ENCODE results near the gene FOSL1. TPM values are rescaled to one million over a fixed set of nuclear protein-coding genes. Genes with fewer than 3 reads are reported as not detected.

Gene FOSL1
- total RNA-seq, 3 donors from 2014 or later (not counting 1 experiment from before 2014, with no cell fraction given): 3.4 to 9.0 (median 6.8) TPM

DNA sequence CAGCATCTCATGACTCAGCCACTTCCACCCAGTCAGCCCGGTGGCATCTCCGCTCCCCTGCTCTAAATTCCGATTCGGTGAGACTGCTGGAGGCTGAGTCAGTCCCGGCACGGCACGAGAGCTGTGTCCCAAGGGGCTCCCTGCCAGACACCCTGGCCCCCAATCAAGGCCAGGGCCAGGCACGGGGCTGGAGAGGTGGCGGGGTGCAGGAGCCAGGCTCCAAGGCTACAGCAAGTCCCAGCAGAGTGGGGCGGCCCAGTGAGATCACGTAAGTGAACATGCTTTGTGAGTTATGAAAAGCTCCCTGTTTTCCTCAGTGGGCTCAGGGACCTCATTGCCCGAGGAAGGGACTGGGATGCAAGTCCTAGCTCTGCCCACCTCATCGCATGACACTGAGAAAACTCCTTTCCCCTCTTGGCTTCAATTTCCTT is 15.6 kb upstream of the FOSL1 start:
- H3K4me1 ChIP-seq (ENCODE audit: control insufficient read depth, insufficient read depth, low read length): peaks cover 47% of the 10 kb centered on the region
- H3K4me3 Mint-ChIP-seq: no peak overlapping the region
- no peak overlapping the region for H3K27ac ChIP-seq (ENCODE audit: low read length)
- no peaks in the 10 kb centered on the region for H3K27me3 Mint-ChIP-seq (ENCODE audit: low read depth in 2 of 2)
- no peaks in the 10 kb centered on the region for H3K27me3 ChIP-seq (ENCODE audit: control insufficient read depth, insufficient read depth, low read length)
- WGBS (ENCODE audit: insufficient coverage): 54% methylated on average over 13 of the region's 13 CpGs
- DNase-seq (no peak), ATAC-seq (no peak)
- H3K36me3 ChIP-seq (ENCODE audit: control insufficient read depth, insufficient read depth, low read length): peaks cover 8% of the 10 kb centered on the region
- H3K9me3 Mint-ChIP-seq: no peaks in the 10 kb centered on the region
- H3K4me1 Mint-ChIP-seq: peaks cover 24 to 41% of the 10 kb centered on the region in 2 donors
- no peak overlapping the region for H3K27ac Mint-ChIP-seq
- intact Hi-C loops (cut with micrococcal nuclease): loop anchor here (5.0 kb wide), 1 partner anchor 59 kb away; the partner anchor contains the start of gene CFL1
- H3K4me3 ChIP-seq (ENCODE audit: low read length): no peak overlapping the region
- no peaks in the 10 kb centered on the region for H3K36me3 Mint-ChIP-seq
- no peak for TF ChIP-seq CTCF (IDR thresholded peaks at IDR 0.05)
- H3K9me3 ChIP-seq (ENCODE audit: control insufficient read depth, insufficient read depth, low read length): no peaks in the 10 kb centered on the region

- DNase-seq: no peak
- Mint-ChIP-seq H3K27me3 (ENCODE audit: low read depth in 2 of 2) (no peaks in the 10 kb centered on the region), H3K36me3 (no peaks in the 10 kb centered on the region), H3K27ac (peak overlapping the region; percentile 43 to 65), H3K4me1 (peaks cover 18 to 36% of the 10 kb centered on the region in 2 donors), H3K4me3 (no peak overlapping the region), H3K9me3 (no peaks in the 10 kb centered on the region)
- peaks cover 41% of the 10 kb centered on the region for H3K4me1 ChIP-seq (ENCODE audit: control insufficient read depth, insufficient read depth, low read length)
- no peak overlapping the region for H3K4me3 ChIP-seq (ENCODE audit: low read length)
- WGBS (ENCODE audit: insufficient coverage): 66% methylated on average over 10 of the region's 10 CpGs
- no peaks in the 10 kb centered on the region for H3K9me3 ChIP-seq (ENCODE audit: control insufficient read depth, insufficient read depth, low read length)
- intact Hi-C loops (cut with micrococcal nuclease): loop anchor here (5.0 kb wide), 1 partner anchor 58 kb away; the partner anchor contains the start of gene CFL1
- peaks cover 3% of the 10 kb centered on the region for H3K36me3 ChIP-seq (ENCODE audit: control insufficient read depth, insufficient read depth, low read length)
- H3K27me3 ChIP-seq (ENCODE audit: control insufficient read depth, insufficient read depth, low read length): no peaks in the 10 kb centered on the region
- no peak for ATAC-seq
- H3K27ac ChIP-seq (ENCODE audit: low read length): no peak overlapping the region
- no peak for TF ChIP-seq CTCF (IDR thresholded peaks at IDR 0.05)
Measured at GRCh38 chr11:65915101-65915820, 15.1 kb upstream of the FOSL1 start.

DNA sequence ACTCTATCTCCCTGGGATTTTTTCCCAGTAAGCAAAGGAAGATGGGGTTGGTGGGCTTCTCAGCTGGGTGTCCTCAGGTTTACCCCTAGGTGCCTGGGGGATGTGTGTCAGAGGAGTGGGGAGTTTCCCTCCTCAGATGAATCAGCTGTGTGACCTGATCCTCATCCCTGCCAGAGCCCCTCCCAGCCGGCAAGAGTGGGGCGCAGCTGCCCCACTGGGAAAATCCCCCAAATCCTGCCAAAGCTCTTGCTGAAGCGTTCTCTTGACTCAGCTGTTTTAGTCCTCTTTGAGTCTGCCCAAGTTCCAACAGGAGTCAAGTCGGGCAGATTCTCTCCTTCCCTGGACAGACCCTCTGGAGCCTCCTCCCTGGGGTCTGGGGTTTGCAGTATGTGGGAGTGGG is 12.7 kb upstream of the FOSL1 start:
- Histone ChIP-seq H3K27ac (ENCODE audit: low read length) (no peak overlapping the region), H3K4me1 (ENCODE audit: control insufficient read depth, insufficient read depth, low read length) (peaks cover 30% of the 10 kb centered on the region), H3K27me3 (ENCODE audit: control insufficient read depth, insufficient read depth, low read length) (no peaks in the 10 kb centered on the region), H3K9me3 (ENCODE audit: control insufficient read depth, insufficient read depth, low read length) (no peaks in the 10 kb centered on the region), H3K4me3 (ENCODE audit: low read length) (no peak overlapping the region), H3K36me3 (ENCODE audit: control insufficient read depth, insufficient read depth, low read length) (peaks cover 3% of the 10 kb centered on the region)
- Mint-ChIP-seq H3K36me3 (no peaks in the 10 kb centered on the region), H3K4me1 (peaks cover 15 to 30% of the 10 kb centered on the region in 2 donors), H3K9me3 (no peaks in the 10 kb centered on the region), H3K27me3 (ENCODE audit: low read depth in 2 of 2) (peaks cover 0 to 2% of the 10 kb centered on the region in 2 donors), H3K27ac (no peak overlapping the region), H3K4me3 (no peak overlapping the region)
- 78% methylated on average over 4 of the region's 4 CpGs for WGBS (ENCODE audit: insufficient coverage)
- TF ChIP-seq CTCF (IDR thresholded peaks at IDR 0.05): no peak
- no peak for ATAC-seq
- intact Hi-C loops (cut with micrococcal nuclease): no loop called here
- no peak for DNase-seq
